ENCODE results near the gene SDSL. TPM values are rescaled to one million over a fixed set of nuclear protein-coding genes. Genes with fewer than 3 reads are reported as not detected.

Gene SDSL
- polyA plus RNA-seq, 3 donors = 4.9 to 9.9 (median 8.0) TPM

GRCh38 chr12:113472191-113473121 is 50.3 kb downstream of the SDSL start:
- H3K27ac ChIP-seq (ENCODE audit: low read depth, low read length) = no peak overlapping the region
- 1 to 7% (median 2%) methylated on average over 48 to 51 of the region's 51 CpGs for WGBS, 3 donors

DNA sequence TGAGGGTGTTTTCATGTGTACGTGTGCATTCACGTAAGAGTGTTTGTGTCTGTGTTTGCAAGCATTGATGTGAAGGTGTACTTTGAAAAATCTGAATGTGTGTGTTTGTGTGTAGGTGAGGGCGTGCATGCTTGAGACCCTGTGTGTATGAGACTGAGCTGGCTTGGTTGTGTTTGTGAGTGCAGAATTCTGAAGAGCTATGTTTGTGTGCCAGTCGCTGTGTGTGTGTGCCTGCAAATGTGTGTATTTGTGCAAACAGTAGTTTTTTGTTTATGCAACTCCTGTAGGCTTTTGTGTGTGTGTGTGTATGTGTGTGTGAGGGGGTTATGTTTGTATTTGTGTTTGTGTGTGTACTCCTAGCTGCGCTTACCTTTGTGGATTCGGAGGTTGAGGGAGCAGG is 51.2 kb downstream of the SDSL start:
- WGBS, 3 donors = 9 to 26% (median 12%) methylated on average over 6 of the region's 6 CpGs
- H3K27ac ChIP-seq (ENCODE audit: low read depth, low read length) = no peak overlapping the region

DNA sequence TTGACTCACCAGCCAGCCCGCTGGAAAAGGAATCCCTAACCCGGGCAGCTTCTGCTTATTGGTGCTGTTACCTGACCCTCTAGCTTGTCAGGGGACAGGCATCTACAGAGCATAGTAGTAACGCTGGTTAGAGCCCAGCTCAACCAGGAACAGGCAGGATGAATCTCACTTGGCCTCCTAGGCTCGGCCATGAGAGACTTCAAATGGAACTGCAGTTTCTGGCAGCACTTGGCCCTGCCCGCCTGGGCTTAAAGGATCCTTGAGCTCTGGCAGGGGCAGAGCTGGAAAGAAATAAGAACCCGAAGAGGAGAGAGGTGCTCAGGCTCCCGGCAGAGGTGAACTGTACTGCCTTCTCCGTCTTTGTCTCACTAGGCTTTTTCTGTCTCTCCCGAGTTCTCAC is 51.8 kb downstream of the SDSL start:
- 2 to 3% (median 2%) methylated on average over 8 to 9 of the region's 9 CpGs for WGBS, 3 donors
- H3K27ac ChIP-seq (ENCODE audit: low read depth, low read length) = no peak overlapping the region

DNA sequence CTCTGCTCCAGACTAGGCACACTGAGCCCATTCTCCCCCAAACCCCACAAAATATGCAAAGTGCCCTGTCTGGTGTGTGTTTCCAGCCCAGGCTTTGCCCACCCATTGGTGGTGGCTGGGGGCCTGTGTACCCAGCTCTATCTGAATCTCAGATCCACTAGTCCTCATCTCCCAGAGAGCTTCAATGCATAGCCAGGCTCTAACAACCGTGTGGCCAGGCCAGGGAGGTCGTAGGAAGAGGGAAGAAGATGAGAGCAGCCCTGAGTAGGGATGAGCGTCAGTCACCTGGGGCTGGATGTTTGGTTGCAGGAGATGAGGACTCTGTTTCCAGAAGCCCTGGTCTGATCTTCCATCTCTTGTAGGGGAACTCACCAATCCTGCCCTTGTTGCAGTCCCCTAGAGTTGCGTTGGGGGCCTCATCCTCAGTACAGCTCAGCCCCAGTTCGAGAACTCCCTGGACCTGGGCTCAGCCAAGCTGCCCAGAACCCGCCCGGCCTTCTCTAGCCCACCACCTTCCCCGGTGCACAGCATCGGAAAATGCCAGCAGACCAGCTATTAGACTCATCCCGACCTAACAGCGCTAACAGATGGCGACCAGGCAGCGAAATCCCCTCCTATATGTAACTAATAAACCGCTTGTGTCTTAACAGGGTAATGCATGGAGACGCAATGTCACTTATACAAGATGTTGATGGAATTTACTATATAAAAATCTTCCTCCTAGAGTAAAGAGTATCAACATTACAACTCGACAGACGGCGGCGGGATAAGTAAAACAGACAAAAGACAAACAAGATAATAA is 52.7 kb downstream of the SDSL start:
- 3 to 5% (median 4%) methylated on average over 19 of the region's 19 CpGs for WGBS, 3 donors
- no peak overlapping the region for H3K27ac ChIP-seq (ENCODE audit: low read depth, low read length)

DNA sequence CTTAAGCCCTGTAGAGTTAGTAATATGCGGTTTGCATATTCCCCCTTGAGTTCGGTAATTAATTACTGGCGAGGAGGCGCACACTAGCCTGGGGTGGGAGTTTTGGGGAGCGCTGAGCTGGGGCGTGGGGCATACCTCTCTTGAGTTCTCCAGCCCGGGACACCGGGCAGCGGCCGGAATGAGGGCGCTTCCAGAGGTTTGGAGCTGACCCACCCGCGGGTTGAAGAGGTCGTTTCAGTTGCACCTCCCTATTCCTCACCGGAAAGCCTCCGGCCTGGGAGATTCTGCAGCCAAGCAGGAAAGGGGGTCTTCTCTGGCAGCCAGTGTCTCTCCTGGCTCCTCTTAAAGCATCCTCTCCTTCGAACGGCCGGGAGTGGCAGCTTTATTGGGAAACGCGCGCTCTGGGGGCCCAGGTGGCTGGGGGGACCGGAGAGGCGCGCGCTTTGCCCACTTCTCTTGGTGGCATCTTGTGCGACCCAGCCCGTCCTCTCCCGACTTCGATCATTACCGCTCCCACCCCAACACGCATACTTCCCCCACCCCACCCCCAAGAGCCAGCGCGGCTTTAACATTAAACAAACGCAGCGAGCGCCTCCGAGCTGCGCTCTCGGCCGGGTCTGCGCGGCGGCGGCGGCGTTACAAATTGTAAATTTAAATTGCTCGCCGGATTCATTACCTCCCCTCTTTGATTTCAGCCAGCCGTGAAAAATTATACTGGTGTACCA is 53.4 kb downstream of the SDSL start:
- WGBS, 3 donors = 2 to 3% (median 2%) methylated on average over 50 of the region's 50 CpGs
- no peak overlapping the region for H3K27ac ChIP-seq (ENCODE audit: low read depth, low read length)

GRCh38 chr12:113476176-113476986 is 54.2 kb downstream of the SDSL start:
- 2 to 3% (median 3%) methylated on average over 57 to 58 of the region's 58 CpGs for WGBS, 3 donors
- no peak overlapping the region for H3K27ac ChIP-seq (ENCODE audit: low read depth, low read length)

GRCh38 chr12:113477171-113477841 is 55.1 kb downstream of the SDSL start:
- WGBS, 3 donors = 2 to 9% (median 2%) methylated on average over 7 of the region's 7 CpGs
- no peak overlapping the region for H3K27ac ChIP-seq (ENCODE audit: low read depth, low read length)

DNA sequence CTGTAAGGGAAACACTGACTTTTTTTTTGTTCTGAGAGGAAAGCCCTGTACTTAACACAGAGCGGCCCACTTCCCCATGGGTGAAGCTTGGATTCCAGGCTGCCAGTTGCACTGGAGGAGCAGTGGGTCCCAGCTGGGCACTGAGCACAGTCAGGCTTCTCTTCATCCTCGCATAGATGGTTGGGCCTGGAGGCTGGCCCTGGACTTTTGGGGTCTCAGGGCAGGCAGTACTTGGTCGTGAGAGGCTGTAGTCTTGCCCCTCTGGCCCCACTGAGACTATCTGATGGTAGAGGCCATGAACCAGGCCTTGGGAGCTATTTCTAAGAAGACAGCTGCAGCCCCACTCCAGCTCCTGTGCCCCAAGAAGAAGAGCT is 55.6 kb downstream of the SDSL start:
- 0 to 10% (median 2%) methylated on average over 3 of the region's 3 CpGs for WGBS, 3 donors
- H3K27ac ChIP-seq (ENCODE audit: low read depth, low read length) = no peak overlapping the region

DNA sequence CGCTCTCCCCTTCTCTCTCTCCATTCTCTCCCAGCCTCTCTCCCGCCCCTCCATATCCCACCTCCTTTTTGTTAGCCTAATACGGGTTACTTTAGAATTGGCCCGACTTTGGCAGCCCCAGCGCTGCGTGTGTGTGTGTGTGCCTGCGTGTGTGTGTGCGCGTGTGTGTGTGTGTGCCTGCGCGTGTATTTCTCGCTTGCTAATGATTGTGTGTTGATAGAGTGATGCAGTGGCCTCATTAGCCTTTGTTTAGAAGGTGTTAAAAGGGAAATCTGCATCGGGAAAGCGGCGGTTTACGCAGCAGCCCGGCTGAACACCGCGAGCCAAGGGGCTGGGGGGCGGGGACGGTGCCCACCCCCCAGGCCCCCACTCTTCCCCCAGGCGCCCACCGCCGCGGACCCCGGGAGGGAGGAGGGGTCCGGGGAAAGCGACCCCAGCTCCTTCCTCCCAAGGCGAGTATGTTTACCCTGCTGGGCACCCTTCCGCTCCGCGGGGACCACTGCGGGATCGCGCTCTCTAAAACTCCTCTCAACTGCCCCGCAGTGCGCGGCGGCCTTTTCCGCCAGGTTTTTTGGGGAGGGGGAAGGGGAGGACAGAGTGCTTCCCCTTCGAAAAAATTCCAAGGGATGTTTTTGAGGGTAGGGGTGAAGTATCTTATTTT is 56.3 kb downstream of the SDSL start:
- 2 to 6% (median 5%) methylated on average over 40 to 41 of the region's 41 CpGs for WGBS, 3 donors
- no peak overlapping the region for H3K27ac ChIP-seq (ENCODE audit: low read depth, low read length)

DNA sequence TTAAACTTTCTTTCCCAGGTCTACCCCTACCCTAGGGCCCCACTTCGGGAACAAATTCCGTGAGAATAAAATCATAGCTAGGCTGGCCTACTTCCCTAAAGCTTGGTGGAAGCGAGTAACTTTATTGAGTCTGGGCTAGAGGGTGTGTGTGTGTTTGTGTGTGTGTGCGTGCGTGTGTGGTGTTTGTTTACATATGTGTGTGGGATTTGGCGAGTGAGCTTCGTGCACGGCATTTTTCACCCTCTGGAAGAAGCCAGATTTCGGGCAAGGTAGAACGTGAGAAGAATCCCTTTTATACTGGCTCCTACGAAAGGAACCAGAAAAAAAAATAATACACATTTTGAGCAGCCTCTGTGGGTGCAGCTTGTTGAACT is 57.0 kb downstream of the SDSL start:
- WGBS, 3 donors = 3 to 4% (median 3%) methylated on average over 11 of the region's 11 CpGs
- no peak overlapping the region for H3K27ac ChIP-seq (ENCODE audit: low read depth, low read length)

DNA sequence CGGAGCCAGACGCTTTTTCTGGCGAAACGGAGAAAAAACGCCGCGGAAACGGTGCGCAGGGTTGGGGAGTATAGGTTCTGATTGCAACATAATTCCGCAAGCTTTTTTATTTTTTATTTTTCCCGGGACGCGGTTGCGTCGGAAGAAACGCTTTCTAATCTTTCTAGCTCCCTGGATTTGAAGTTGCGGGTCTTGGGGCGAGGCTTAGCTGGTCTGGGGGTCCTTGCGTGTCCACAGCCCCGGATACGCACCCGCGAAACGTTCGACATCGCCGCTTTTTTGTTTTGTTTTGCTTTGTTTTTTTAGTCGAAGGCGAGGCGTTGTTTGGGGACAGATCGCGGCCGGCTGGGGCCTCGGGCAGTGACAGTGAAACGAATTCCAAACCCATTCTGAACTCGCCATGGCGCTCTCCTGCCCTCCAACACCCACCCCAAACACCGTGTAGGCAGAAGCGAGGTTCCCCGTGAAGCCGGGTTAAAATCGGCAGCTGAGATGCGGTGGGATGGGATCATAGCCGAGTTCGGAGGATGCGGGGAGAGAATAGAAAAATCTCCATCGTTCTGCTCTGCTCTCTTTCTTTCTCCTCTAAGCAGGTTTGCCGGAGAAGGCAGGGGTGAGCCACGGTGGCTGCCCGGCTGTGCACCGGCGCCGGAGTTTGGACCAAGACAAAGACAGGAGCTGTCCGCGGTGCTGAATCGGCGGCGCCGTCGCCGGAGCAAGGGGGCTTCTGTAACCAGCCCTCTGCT is 57.6 kb downstream of the SDSL start:
- WGBS, 3 donors = 3% methylated on average over 59 to 61 of the region's 61 CpGs
- no peak overlapping the region for H3K27ac ChIP-seq (ENCODE audit: low read depth, low read length)

DNA sequence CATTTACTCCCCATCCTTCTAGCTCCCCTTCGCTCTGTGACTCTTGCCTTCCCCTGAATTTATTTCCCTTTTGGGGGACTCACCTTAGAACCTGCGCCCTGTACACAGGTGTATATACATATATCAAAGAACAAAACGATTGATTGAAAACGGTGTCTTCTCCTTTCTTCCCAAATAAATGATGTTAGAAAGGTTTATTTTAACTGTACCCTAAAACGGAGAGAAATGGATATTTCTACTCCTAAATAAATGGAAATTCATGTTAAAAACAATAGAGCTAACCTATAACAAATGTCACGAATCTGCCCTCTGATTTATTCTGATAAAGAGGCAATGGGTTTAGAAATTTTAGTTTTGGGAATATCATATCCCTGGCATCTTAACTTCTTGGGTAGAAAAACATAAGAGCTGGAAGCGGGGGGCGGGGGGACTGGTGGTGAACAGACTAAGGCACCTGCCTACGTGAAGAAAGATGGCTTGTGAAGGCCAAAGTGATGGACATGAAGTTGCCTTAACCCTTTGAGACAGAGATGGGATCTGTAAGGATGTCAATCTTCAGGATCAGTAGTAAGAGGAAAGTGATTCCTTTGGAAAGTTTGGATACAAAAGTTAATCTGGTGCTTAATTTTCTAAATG is 58.3 kb downstream of the SDSL start:
- WGBS, 3 donors = 11 to 16% (median 16%) methylated on average over 9 of the region's 9 CpGs
- H3K27ac ChIP-seq (ENCODE audit: low read depth, low read length) = no peak overlapping the region

- 0 to 17% (median 4%) methylated on average over 1 of the region's 1 CpG for WGBS, 3 donors
Observed at GRCh38 chr12:113482334-113482733, 60.2 kb downstream of the SDSL start.

DNA sequence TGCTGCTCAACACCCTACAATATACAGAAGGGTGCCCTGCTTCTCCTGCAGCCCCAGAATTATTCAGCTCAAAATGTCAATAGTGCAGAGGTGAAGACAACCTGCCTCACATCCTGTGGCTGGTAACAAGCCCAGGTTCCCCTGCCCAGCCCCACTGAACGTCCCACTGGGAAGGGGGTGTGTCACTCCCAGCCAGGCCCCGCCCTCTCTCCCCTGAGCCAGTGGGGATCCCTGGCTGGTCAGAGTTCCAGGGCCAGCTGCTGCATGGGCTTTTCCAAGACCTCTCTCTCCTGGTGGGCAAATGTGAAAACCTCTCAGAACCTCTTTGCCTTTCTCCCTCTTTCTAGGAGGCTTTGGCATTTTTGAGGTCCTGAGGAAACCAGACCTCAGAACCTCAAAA is 63.1 kb downstream of the SDSL start:
- H3K27ac ChIP-seq (ENCODE audit: low read depth, low read length) = no peak overlapping the region

More at GRCh38 chr12:113482334-113482733, 60.2 kb downstream of the SDSL start:
- H3K27ac ChIP-seq (ENCODE audit: low read depth, low read length) = no peak overlapping the region

DNA sequence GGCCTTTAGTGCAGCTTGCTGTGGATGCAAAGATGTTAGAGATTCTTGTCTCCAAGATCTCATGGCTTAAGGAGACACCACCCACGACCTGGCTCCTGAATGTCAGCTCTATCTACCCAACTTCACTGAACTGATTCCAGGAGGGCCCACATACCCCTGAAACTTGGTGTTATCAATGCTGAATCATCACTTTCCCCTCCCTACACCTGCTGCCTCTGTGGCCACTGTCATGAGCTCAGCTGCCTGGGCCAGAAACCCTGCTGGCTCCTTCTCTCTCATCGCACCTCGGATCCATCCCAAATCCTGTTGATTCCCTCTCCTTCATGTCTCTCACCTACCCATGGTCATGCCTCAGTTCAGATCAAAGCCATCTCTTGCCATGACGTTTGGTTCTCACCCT is 64.5 kb downstream of the SDSL start:
- 23 to 46% (median 43%) methylated on average over 4 of the region's 4 CpGs for whole genome bisulfite sequencing, 3 donors
- no peak overlapping the region for H3K27ac ChIP-seq (ENCODE audit: low read depth, low read length)

More for the DNA sequence above, 63.1 kb downstream of the SDSL start:
- WGBS, 3 donors = 0 to 2% (median 2%) methylated on average over 2 of the region's 2 CpGs

All from adipose tissue (tissue), 3 donors.